Activated T-cell treated with anti-CD3 and anti-CD28 coated beads, Interleukin-2, amount 50 U/mL, for 4 hours (primary cell): ENCODE measurements around the gene MLIP. TPM values are rescaled to one million over a fixed set of nuclear protein-coding genes. Genes with fewer than 3 reads are reported as not detected.

ENCODE experiments used
- ATAC-seq, 2 donors: fragments of 200-7000 bp; cut with Tn5 transposase; one replicate each; pipeline ENCODE4 v1.10.0; 2021
- DNase-seq: peaks from one replicate; pipeline ENCODE4 v3.0.0-alpha.2; 2020
- H3K27me3 Mint-ChIP-seq: one replicate; pipeline ENCODE4 v1.8.0; 2021; ENCODE audit warnings: low read depth, mixed read lengths
- H3K36me3 Mint-ChIP-seq: one replicate; pipeline ENCODE4 v1.8.0; 2022; ENCODE audit warnings: mixed read lengths; ENCODE audit not compliant: insufficient read depth
- H3K4me1 Mint-ChIP-seq: one replicate; pipeline ENCODE4 v1.8.0; 2021; ENCODE audit warnings: low read depth, mixed read lengths
- H3K4me3 Mint-ChIP-seq: one replicate; pipeline ENCODE4 v1.8.0; 2021; ENCODE audit warnings: mild to moderate bottlenecking, moderate library complexity, mixed read lengths
- H3K9me3 Mint-ChIP-seq: one replicate; pipeline ENCODE4 v1.8.0; 2021; ENCODE audit warnings: mixed read lengths
- total RNA-seq, 3 donors: library from RNA; stranded (reverse); gene quantifications; one replicate each; pipeline ENCODE4 v1.2.1, GENCODE V29; 2021

MLIP gene
- total RNA-seq, 3 donors from 2014 or later: not detected

DNA sequence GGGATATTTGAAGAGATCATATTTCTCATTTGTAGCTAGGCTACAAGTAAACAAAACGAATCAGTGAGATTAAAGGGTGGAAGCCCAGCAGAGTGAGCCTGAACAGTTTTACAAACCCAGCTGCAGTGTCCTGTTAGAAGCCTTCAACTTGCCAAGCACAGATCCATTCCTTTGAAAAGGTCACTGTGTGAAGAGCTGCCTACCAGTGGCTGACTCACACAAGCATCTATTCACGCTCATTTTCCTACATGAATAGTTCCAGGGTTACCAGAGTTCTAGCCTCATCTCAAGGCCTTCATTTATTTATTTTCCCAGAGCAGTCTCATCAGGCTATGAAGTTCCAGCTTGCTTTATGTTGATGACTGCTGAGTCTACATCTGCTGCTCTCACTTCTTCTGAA lies 25.7 kb upstream of the MLIP start:
- H3K27me3 Mint-ChIP-seq: peaks cover 2% of the 10 kb centered on the region
- DNase-seq: no peak
- no peaks in the 10 kb centered on the region for H3K36me3 Mint-ChIP-seq
- no peaks in the 10 kb centered on the region for H3K4me1 Mint-ChIP-seq
- H3K4me3 Mint-ChIP-seq: no peak overlapping the region
- H3K9me3 Mint-ChIP-seq: no peaks in the 10 kb centered on the region
- ATAC-seq: no peak

DNA sequence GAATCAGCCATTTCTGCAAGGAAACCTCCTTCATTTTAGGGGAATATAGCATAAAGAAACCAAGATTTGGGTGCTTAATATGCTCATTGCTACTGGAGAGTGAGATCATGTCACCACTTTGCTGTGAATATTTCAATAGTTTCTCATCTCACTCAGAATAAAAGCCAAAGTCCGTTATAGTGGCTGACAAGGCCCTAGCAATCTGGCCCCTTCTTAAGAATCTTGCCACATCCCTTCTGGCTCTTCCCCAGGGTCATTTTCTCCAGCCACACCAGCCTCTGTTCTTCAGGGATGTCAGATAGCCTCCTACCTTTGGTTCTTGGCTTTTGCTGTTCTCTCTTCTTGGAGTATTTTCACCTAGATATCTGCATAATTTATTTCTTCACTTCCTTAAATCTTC lies 24.8 kb upstream of the MLIP start:
- peaks cover 1% of the 10 kb centered on the region for H3K27me3 Mint-ChIP-seq
- no peaks in the 10 kb centered on the region for H3K9me3 Mint-ChIP-seq
- H3K4me1 Mint-ChIP-seq: no peaks in the 10 kb centered on the region
- DNase-seq (no peak), ATAC-seq (no peak)
- no peak overlapping the region for H3K4me3 Mint-ChIP-seq
- H3K36me3 Mint-ChIP-seq: no peaks in the 10 kb centered on the region

DNA sequence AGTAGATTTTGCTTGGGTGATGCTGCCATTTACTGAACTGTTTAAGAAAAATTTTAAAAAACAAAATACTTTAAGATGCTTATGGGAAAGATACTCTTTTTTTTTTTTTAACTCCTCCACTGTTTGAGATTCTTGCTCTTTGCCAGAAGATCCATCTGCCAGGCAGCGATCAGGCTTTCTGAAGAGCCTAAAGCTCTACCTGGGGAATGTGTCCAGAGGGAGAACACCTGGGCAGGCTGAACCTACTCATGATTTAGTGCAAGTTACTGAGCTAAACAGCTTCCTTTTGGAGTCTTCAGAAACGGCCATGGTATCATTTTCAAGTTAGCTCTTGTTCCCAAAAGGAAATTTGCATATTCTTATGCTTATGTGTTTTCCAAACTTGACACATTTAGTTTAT lies 23.5 kb upstream of the MLIP start:
- no peaks in the 10 kb centered on the region for H3K27me3 Mint-ChIP-seq
- H3K4me1 Mint-ChIP-seq: no peaks in the 10 kb centered on the region
- no peak for ATAC-seq
- no peaks in the 10 kb centered on the region for H3K36me3 Mint-ChIP-seq
- H3K4me3 Mint-ChIP-seq: no peak overlapping the region
- H3K9me3 Mint-ChIP-seq: no peaks in the 10 kb centered on the region
- DNase-seq: no peak

DNA sequence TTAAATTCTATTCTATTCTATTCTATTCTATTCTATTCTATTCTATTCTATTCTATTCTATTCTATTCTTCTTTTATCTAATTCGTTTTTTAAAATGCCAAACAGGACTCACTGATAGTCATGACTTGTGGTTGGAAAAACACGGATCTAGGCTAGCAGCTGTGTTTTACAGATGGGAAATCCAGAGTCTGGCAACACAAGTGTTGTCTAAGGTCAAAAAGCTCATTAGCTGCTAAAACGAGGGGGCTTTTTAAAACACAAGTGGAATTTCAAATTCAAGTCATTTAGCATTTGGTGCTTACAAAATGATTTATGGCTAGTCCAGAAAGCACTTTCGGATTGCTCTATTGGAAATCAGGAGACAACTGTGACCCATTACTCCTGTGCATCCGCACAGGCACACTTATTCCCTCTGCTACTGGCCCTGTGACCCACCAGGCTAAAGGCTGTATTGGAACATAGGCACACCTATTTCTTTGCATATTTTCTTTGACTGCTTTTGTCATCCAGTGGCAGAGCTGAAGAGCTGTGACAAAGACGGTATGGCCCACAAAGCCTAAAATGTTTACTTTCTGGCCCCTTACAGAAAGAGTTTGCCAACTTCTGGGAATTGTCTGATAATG lies 17.8 kb upstream of the MLIP start:
- H3K9me3 Mint-ChIP-seq: no peaks in the 10 kb centered on the region
- no peaks in the 10 kb centered on the region for H3K27me3 Mint-ChIP-seq
- H3K4me1 Mint-ChIP-seq: no peaks in the 10 kb centered on the region
- no peaks in the 10 kb centered on the region for H3K36me3 Mint-ChIP-seq
- no peak overlapping the region for H3K4me3 Mint-ChIP-seq
- ATAC-seq (no peak), DNase-seq (no peak)

DNA sequence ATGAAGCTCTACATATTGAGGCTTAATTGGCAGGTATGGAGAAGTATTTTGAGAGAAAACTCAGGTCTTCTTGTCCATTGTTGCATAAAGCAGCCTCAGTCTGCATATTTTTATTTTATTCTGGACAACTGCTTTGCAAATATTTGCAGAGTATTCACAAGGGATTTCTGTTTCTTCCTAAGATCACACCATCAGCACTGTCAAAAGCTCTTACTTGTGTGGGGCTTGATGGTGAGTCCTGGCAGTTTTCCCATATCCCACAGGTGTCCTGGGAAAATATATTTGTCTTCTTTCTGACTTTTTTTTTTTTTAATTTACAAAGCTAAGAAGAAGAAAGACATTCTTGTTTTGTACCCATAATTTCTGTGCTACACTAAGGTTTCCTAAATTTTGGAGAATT lies 16.9 kb upstream of the MLIP start:
- no peak for ATAC-seq
- H3K36me3 Mint-ChIP-seq: no peaks in the 10 kb centered on the region
- H3K4me3 Mint-ChIP-seq: no peak overlapping the region
- no peaks in the 10 kb centered on the region for H3K27me3 Mint-ChIP-seq
- H3K4me1 Mint-ChIP-seq: no peaks in the 10 kb centered on the region
- DNase-seq: no peak
- H3K9me3 Mint-ChIP-seq: no peaks in the 10 kb centered on the region

DNA sequence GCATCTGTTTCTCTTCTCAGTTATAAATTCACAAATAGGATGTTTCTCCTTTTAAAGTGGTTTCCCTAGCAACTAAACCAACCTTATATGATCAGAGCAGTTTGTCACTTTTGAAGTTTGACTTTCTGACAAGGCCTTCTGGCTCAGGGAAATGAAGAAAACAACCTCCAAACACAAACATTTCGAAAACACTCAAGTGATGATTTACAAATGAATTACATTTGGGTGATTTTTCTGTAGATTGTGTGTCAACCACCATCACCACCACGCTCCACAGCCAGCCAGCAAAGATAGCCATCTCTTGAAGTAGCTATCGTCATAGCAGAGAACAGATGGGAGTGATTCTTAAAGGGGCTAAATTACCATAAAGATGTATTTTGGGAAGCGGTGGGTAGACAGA lies 16.5 kb upstream of the MLIP start:
- Mint-ChIP-seq H3K9me3 (no peaks in the 10 kb centered on the region), H3K27me3 (no peaks in the 10 kb centered on the region), H3K36me3 (no peaks in the 10 kb centered on the region), H3K4me1 (no peaks in the 10 kb centered on the region), H3K4me3 (no peak overlapping the region)
- DNase-seq (no peak), ATAC-seq (no peak)

DNA sequence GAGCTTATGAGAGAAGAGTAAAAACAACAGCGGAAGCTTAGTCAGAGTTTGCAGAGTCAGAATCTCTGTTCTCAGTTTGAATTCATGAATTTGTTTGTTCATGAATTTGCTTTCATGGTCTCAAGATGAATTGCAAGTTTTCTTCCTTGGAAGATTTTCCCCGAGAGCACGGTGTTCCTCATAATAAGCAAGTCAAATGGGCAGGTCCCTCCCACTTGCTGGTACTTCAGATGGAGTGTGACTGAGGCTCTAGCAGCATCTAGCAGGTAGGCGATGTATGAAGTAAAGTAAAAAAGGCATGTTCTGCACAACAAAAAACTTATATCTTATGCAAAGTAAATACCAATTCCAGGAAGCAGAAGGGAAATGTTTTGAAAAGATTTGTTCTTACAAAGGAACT lies 15.5 kb upstream of the MLIP start:
- no peaks in the 10 kb centered on the region for H3K9me3 Mint-ChIP-seq
- H3K4me1 Mint-ChIP-seq: no peaks in the 10 kb centered on the region
- no peaks in the 10 kb centered on the region for H3K27me3 Mint-ChIP-seq
- ATAC-seq: no peak
- no peak for DNase-seq
- no peak overlapping the region for H3K4me3 Mint-ChIP-seq
- H3K36me3 Mint-ChIP-seq: no peaks in the 10 kb centered on the region

DNA sequence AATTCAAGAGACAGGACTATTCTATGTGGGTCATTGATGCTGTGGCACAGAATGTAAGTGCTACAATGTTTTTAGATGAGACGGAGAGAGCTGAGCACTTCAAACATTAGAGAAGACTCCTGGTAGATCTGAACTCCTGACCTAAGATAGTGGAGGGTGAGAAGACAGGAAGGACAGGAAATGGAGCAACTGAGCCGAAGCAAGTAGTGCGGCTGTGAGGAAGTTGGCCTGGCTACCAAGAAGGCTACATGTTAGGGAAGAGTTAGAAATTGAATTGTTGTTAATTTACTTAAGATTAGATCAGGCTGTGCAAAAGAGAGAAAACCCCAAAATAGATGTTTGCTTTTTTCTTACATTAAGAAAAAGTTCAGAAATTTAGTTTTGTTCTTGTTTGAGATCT lies 14.4 kb upstream of the MLIP start:
- H3K4me3 Mint-ChIP-seq: no peak overlapping the region
- no peak for ATAC-seq
- H3K9me3 Mint-ChIP-seq: no peaks in the 10 kb centered on the region
- no peak for DNase-seq
- no peaks in the 10 kb centered on the region for H3K27me3 Mint-ChIP-seq
- H3K36me3 Mint-ChIP-seq: no peaks in the 10 kb centered on the region
- no peaks in the 10 kb centered on the region for H3K4me1 Mint-ChIP-seq

DNA sequence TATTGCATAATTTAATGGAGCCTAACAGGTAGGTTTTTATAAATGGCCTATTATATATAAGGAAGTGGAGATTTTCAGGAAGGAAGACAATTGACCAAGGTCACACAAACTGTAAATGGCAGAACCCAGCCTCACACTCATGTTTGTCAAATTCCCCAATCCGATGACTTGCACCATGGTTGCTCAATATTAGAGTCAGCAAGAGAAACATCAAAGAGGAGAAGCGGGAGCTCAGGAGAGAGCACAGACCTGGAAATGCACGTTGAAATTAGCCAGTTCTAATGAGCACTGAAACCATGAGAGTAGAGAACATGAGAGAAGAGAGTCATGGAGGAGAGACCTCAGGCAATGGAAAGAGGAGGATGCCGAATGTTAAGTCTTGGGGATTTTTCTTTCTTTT lies 13.5 kb upstream of the MLIP start:
- no peak for ATAC-seq
- no peaks in the 10 kb centered on the region for H3K4me1 Mint-ChIP-seq
- H3K36me3 Mint-ChIP-seq: no peaks in the 10 kb centered on the region
- DNase-seq: no peak
- no peaks in the 10 kb centered on the region for H3K9me3 Mint-ChIP-seq
- no peak overlapping the region for H3K4me3 Mint-ChIP-seq
- H3K27me3 Mint-ChIP-seq: no peaks in the 10 kb centered on the region

DNA sequence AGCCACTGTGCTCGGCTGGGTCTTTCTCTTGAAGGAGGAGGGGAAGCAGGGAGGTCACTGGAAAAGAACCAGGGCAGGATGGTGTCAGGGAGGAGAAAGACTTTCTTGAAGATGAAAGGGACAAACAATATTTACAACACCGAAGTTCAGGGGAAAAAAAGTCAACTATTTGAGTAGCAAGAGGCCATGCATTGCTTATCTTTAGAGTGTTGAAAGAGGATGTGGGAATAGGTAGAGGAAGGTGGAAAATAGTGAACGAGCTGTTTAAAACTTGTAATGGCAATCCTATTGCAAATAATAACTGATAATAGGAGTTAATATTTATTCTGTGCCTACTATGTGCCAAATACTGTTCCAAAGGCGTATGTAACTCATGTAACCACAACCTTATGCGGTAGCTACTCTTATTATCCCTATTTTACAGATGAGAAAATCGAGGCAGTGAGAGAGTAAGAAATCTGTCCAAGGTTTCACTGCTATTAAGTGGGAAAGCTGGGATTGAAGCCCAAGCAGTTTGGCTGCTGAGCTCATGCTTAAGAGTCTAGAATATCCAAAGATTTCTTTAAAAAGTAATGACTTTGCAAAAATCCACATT lies 12.7 kb upstream of the MLIP start:
- Mint-ChIP-seq H3K4me1 (no peaks in the 10 kb centered on the region), H3K36me3 (no peaks in the 10 kb centered on the region), H3K9me3 (no peaks in the 10 kb centered on the region), H3K4me3 (no peak overlapping the region), H3K27me3 (no peaks in the 10 kb centered on the region)
- no peak for DNase-seq
- no peak for ATAC-seq

DNA sequence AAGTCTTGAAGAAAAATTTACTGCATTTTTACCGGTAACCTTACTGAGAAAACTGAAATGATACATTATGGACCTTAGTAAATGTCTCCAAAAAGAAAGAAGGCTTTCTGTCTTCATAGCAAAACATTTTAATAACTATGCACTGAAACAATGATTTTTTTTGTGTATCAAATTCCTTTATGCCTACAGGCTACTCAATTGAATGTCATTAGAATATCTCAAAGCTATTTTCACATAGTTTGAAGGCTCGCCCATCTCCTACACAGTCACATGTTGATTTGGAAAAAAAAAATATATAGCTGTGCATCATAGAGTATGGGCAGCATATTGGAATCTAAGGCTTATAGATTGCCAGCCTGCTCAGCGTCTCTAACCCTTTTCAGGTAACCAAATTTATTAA lies 12.0 kb upstream of the MLIP start:
- Mint-ChIP-seq H3K9me3 (no peaks in the 10 kb centered on the region), H3K36me3 (no peaks in the 10 kb centered on the region), H3K4me1 (no peaks in the 10 kb centered on the region), H3K27me3 (no peaks in the 10 kb centered on the region), H3K4me3 (no peak overlapping the region)
- DNase-seq (no peak), ATAC-seq (no peak)

DNA sequence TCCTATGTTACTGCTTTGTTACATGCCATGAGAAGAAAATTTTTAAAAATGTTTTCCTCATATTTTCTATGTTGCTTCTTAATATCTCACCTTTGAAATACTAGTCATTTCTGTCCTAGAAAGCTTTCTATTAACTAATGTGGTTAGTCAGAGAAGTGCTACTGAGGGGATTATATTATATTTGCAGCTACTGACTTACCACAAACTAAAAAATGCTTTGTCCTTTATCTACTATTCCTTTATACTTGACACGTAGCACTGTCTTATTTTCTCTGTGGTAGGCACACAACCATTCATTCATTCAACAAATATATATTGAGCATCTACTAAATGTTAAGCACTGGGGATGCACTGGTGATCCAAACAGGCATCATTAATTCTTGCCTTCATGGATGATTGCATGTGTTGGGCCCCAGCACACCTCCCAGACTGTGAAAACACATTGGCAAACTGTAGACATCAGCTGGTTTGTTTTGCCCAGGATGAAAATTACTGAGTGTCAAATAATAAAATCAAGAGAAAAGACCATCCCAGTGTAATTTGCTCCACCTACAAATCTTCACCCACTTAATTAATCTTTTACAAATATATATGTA lies 10.7 kb upstream of the MLIP start:
- Mint-ChIP-seq H3K27me3 (no peaks in the 10 kb centered on the region), H3K4me1 (no peaks in the 10 kb centered on the region), H3K9me3 (no peaks in the 10 kb centered on the region), H3K36me3 (no peaks in the 10 kb centered on the region), H3K4me3 (no peak overlapping the region)
- no peak for ATAC-seq
- no peak for DNase-seq

DNA sequence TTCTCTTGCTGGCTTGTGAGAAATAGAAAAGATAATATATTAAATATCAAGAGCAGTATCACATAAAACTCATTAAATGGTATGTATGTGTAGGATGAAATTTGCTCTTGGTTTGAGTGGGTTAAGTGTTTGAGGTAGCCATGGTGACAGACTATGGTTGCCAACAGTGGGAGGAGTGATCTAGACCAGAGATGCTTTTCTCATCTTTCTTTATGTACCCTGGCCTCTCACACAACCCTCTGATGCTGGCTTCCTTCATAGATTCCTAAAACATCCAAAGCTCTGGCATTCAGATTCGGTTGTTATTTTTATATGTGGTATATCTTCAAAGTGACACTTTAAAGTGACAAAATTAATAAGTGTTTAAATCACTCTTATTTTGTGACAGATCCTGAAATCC lies 9.0 kb upstream of the MLIP start:
- Mint-ChIP-seq H3K4me3 (no peak overlapping the region), H3K27me3 (no peaks in the 10 kb centered on the region), H3K4me1 (no peaks in the 10 kb centered on the region), H3K9me3 (no peaks in the 10 kb centered on the region), H3K36me3 (no peaks in the 10 kb centered on the region)
- no peak for DNase-seq
- no peak for ATAC-seq

DNA sequence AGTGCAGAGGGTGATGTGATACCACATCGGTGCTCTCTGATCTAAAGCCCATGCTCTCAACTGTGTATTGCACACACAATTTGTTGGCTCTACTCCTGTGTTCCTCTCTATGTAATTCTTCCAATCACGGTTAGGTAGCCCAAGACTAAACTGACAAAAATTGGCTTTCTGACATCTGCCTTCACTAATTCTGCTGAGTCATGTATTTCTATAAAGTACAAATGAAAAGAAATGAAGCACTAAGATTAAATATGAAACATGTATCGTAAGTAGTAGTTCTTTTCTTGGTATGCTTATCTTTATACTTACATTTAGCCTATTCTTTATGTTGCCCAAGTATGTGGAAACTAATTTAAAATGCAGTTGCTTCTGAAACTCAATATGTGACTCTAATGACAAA lies 7.7 kb upstream of the MLIP start:
- Mint-ChIP-seq H3K36me3 (no peaks in the 10 kb centered on the region), H3K27me3 (no peaks in the 10 kb centered on the region), H3K9me3 (no peaks in the 10 kb centered on the region), H3K4me1 (no peaks in the 10 kb centered on the region), H3K4me3 (no peak overlapping the region)
- DNase-seq (no peak), ATAC-seq (no peak)

DNA sequence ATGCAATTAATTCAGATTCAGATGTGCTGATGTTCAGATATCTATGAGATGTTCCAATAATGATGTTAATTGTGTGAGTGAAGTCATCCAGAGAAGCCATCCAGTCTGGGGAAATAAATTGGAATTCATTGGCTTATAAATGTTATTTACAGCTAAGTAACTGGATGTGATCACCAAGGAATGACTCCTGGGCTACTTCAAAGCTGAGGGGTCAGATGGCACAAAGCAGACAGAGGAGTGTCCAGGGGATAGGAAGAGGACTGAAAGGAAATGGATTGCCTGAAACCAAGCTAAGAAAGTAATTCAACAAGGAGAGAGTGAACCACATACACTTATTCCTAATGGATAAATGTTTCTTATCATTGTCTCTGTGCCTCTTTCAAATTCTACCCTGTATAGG lies 4.5 kb upstream of the MLIP start:
- Mint-ChIP-seq H3K4me3 (no peak overlapping the region), H3K4me1 (no peaks in the 10 kb centered on the region), H3K9me3 (no peaks in the 10 kb centered on the region)

More for the DNA sequence above, 4.5 kb upstream of the MLIP start:
- no peak for ATAC-seq
- H3K27me3 Mint-ChIP-seq: no peaks in the 10 kb centered on the region
- no peak for DNase-seq
- no peaks in the 10 kb centered on the region for H3K36me3 Mint-ChIP-seq
